Measurements from ENCODE around the gene SLC7A6. TPM values are rescaled to one million over a fixed set of nuclear protein-coding genes. Genes with fewer than 3 reads are reported as not detected.
A peak's percentile ranks its signal among the peaks of the same experiment; 100 is the strongest.

SLC7A6 gene
- total and polyA plus RNA-seq, 10 of the 15 experiments (the other 5 are each of a cell fraction or from before 2014, with no cell fraction given), result 8.2 to 60.4 (median 28.6) TPM

DNA sequence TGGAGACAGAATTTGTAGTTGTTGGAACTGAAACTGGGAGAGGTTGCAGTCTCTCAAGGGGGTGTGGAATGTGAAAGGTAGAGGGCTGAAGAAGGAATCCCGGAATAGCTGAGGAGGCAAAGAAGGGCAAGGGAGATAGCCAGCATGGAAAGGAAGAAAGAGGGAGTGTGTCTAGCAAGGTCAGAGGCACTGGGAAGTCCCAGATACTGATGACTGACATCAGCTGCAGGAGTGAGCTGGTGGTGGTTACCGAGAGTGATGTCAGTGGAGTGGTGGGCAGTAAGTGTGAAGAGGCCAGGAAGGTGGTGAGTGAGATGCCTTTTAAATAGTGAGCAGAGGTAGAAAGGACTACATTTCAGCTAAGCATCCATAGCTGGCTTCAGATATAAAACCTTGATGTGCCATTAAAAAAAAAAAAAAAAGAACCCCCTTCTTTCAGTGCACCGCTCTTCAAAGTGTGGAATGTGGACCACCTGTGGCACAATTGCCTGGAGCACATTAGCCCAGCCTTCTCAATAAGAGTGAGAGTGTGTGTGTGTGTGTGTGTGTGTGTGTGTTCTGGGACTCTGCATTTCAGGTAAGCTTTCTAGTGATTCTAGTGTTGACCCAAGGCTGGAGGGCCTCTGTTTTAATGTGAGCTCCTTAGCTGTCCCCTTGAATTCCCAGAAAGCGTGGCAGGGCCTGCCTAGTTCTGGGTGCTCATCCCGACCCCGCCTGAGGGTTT lies 55.0 kb downstream of the SLC7A6 start (continued):
- TF ChIP-seq, protein P1, sequence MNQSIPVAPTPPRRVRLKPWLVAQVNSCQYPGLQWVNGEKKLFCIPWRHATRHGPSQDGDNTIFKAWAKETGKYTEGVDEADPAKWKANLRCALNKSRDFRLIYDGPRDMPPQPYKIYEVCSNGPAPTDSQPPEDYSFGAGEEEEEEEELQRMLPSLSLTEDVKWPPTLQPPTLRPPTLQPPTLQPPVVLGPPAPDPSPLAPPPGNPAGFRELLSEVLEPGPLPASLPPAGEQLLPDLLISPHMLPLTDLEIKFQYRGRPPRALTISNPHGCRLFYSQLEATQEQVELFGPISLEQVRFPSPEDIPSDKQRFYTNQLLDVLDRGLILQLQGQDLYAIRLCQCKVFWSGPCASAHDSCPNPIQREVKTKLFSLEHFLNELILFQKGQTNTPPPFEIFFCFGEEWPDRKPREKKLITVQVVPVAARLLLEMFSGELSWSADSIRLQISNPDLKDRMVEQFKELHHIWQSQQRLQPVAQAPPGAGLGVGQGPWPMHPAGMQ (IDR thresholded peaks at IDR 0.05; ENCODE audit: borderline replicate concordance), result peak; percentile 30; the same call in 1 of the 2 replicates
- no peak for TF ChIP-seq MEF2A (IDR thresholded peaks at IDR 0.05; ENCODE audit: insufficient read depth, low read depth, low read length)
- TF ChIP-seq, protein P2, sequence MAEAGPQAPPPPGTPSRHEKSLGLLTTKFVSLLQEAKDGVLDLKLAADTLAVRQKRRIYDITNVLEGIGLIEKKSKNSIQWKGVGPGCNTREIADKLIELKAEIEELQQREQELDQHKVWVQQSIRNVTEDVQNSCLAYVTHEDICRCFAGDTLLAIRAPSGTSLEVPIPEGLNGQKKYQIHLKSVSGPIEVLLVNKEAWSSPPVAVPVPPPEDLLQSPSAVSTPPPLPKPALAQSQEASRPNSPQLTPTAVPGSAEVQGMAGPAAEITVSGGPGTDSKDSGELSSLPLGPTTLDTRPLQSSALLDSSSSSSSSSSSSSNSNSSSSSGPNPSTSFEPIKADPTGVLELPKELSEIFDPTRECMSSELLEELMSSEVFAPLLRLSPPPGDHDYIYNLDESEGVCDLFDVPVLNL (IDR thresholded peaks at IDR 0.05; ENCODE audit: low read depth, low read length), result no peak
- no peak for TF ChIP-seq ESRRA (IDR thresholded peaks at IDR 0.05; ENCODE audit: low read length)
- no peak; the same call in 1 of the 2 replicates for TF ChIP-seq JUNB (IDR thresholded peaks at IDR 0.05)
- peak; percentile 83 for TF ChIP-seq RUNX3 (IDR thresholded peaks at IDR 0.05; ENCODE audit: low read length)
- no peak for TF ChIP-seq KLF5 (IDR thresholded peaks at IDR 0.05; ENCODE audit: partially characterized antibody)
- no peak for TF ChIP-seq ASH2L (IDR thresholded peaks at IDR 0.05; ENCODE audit: borderline replicate concordance, low read depth)
- TF ChIP-seq, protein P3, sequence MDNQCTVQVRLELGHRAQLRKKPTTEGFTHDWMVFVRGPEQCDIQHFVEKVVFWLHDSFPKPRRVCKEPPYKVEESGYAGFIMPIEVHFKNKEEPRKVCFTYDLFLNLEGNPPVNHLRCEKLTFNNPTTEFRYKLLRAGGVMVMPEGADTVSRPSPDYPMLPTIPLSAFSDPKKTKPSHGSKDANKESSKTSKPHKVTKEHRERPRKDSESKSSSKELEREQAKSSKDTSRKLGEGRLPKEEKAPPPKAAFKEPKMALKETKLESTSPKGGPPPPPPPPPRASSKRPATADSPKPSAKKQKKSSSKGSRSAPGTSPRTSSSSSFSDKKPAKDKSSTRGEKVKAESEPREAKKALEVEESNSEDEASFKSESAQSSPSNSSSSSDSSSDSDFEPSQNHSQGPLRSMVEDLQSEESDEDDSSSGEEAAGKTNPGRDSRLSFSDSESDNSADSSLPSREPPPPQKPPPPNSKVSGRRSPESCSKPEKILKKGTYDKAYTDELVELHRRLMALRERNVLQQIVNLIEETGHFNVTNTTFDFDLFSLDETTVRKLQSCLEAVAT (IDR thresholded peaks at IDR 0.05), result peak; percentile 72; the same call in 1 of the 2 replicates
- TF ChIP-seq, protein P4, sequence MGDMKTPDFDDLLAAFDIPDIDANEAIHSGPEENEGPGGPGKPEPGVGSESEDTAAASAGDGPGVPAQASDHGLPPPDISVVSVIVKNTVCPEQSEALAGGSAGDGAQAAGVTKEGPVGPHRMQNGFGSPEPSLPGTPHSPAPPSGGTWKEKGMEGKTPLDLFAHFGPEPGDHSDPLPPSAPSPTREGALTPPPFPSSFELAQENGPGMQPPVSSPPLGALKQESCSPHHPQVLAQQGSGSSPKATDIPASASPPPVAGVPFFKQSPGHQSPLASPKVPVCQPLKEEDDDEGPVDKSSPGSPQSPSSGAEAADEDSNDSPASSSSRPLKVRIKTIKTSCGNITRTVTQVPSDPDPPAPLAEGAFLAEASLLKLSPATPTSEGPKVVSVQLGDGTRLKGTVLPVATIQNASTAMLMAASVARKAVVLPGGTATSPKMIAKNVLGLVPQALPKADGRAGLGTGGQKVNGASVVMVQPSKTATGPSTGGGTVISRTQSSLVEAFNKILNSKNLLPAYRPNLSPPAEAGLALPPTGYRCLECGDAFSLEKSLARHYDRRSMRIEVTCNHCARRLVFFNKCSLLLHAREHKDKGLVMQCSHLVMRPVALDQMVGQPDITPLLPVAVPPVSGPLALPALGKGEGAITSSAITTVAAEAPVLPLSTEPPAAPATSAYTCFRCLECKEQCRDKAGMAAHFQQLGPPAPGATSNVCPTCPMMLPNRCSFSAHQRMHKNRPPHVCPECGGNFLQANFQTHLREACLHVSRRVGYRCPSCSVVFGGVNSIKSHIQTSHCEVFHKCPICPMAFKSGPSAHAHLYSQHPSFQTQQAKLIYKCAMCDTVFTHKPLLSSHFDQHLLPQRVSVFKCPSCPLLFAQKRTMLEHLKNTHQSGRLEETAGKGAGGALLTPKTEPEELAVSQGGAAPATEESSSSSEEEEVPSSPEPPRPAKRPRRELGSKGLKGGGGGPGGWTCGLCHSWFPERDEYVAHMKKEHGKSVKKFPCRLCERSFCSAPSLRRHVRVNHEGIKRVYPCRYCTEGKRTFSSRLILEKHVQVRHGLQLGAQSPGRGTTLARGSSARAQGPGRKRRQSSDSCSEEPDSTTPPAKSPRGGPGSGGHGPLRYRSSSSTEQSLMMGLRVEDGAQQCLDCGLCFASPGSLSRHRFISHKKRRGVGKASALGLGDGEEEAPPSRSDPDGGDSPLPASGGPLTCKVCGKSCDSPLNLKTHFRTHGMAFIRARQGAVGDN (IDR thresholded peaks at IDR 0.05), result peak; percentile 16; the same call in 1 of the 2 replicates
- TF ChIP-seq CBFB (IDR thresholded peaks at IDR 0.05; ENCODE audit: low read depth), result no peak
- 0 out of 2 replicates have a peak, but pooled peaks have one; percentile 17 for TF ChIP-seq CHD2 (IDR thresholded peaks at IDR 0.05; ENCODE audit: borderline replicate concordance, low read depth, low read length)
- TF ChIP-seq, protein P5, sequence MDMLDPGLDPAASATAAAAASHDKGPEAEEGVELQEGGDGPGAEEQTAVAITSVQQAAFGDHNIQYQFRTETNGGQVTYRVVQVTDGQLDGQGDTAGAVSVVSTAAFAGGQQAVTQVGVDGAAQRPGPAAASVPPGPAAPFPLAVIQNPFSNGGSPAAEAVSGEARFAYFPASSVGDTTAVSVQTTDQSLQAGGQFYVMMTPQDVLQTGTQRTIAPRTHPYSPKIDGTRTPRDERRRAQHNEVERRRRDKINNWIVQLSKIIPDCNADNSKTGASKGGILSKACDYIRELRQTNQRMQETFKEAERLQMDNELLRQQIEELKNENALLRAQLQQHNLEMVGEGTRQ (IDR thresholded peaks at IDR 0.05; ENCODE audit: borderline replicate concordance, low read depth, low read length), result no peak
- TF ChIP-seq NRF1 (conservative IDR thresholded peaks at IDR 0.05; ENCODE audit: low read depth, low read length), result no peak
- no peak for TF ChIP-seq NFYB (IDR thresholded peaks at IDR 0.05; ENCODE audit: insufficient read depth, low read depth, low read length)

Measured in GM12878 (cell line).